NCI-H226 (cell line): ENCODE measurements around the gene MAPKAP1.

Source experiments
- DNase-seq: peaks from one replicate; pipeline ENCODE4 v3.0.0-alpha.2; 2015

MAPKAP1 gene

GRCh38 chr9:125558453-125559092 lies 148.4 kb downstream of the MAPKAP1 start:
- DNase-seq, result peak; percentile 46

DNA sequence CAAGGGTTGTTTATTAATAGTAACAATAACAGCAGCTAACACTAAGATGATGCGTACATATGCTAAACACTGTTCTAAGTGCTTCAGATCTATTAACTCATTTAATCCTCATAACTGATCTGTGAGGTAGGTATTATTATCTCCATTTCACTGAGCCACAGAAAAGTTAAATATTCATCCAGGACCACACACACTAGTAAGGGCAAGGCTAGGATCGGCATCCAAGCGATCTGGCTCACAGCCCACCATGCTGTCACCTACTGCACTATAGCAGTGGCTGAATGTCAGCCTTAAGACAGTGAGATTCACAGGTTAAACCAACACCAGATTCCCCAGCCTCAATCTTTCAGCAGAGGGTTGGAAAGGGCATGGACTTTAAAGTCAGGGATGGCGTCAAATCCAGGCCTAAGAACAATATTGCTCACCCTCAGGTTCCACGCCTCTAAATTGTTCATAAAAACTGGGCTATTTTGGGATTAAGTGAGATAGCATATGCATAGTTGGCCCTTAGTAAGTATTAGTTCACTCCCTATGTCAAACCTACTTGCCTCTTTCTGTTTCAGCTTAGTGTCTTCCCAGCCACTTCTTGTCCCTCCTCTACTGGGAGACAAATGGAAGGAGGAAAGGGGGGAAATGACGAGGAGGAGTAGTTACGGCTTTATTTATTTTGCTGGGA lies 150.8 kb downstream of the MAPKAP1 start:
- DNase-seq, result no peak

DNA sequence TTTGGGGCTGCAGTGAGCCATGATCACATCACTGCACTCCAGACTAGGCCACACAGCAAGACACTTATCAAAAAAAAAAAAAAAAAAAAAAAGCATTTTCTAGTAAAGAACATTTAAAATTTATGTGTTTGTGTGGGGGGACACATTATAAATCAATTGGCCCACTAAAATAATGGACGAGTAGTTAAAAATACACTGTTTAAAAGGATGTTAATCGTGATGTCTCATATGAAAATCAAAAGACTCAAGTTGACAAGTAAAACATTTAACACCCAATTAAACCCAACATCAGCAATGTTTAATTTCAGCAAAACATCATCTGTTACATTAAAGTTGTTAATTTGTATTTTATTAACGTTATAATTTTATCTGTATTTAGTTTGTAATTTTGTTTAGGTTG lies 152.3 kb downstream of the MAPKAP1 start:
- DNase-seq, result no peak

GRCh38 chr9:125551781-125552180 lies 155.2 kb downstream of the MAPKAP1 start:
- peak; percentile 58 for DNase-seq

DNA sequence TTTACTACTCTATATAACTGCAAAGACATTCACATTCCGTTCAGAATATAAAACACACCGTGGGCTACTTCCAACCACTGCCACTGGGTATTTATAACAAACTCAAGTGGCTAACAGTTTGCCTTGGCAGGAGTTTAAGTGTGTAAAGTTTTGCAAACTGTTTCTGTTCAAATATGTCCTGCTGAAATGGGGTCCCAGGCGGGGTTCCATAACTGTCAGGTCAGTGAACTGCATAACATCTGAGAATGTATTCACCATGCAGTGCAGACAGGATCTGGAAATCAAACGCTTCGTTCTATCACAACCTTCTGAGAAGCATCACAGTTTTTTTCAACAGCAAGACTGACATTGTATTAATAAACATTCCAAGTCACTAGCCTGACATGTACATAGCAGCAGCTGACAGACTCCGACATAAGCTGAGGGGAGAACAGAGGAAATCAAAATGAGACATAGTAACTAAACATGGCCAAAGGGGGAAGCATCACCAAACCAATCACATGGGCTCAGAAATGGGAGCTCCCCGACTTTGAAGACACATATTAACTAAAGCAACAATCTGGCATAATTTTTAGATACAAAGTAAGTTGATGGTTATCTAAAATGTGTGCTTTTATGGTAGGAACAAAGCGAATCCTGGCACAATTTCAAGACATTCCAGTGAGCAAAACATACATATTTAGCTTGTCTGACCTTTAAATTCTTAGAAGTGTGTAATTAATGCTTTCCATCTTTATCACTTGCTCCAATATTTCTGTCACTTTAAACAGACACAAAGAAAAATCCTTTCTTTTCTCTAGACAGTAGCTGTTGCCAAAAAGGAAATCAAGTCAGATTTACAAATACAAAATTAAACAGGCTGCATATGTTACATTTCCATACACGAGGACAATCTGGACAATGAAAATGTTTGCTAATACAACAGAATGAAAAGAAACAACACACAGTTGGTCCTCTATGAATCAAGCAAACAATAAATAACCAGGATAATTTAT lies 156.8 kb downstream of the MAPKAP1 start:
- DNase-seq, result no peak

- no peak for DNase-seq
Observed at GRCh38 chr9:125549465-125549871, 157.5 kb downstream of the MAPKAP1 start.

DNA sequence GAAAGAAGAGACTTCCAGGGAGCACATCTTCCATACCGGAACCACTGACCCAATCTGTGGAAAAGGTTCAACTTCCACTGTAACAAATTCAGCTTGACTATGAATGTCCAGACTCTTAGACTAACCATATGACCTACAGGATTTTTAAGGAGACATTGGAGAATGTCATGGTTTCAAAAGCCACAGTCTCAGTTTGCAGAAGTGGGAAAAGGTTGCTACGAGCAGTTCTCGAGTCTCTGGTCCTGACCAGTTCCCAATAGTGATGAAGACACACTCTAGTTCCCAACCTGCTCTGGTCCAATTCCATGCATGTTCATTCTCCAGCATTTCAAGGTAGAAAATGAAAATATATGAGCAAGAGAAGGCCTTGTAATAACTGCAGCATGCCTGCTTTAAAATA lies 158.0 kb downstream of the MAPKAP1 start:
- no peak for DNase-seq

DNA sequence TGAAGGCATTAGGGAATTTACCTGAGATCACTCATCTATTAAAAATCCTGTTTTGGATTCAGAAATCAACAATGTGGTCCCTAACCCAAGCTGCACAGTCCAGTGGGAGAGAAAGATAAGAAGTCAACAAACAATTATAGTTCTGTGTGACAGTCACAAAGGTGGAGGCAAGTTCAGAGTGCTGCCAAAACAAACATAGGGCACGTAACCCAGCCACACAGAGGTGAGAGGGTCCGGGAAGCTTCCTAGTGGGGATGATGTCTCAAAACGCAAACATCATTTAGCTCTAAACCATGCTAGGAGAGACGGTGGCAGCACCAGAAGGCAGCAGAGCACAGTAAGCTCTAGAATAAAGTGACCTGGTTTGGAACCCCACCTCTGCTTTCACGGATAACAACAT lies 158.9 kb downstream of the MAPKAP1 start:
- DNase-seq, result no peak

DNA sequence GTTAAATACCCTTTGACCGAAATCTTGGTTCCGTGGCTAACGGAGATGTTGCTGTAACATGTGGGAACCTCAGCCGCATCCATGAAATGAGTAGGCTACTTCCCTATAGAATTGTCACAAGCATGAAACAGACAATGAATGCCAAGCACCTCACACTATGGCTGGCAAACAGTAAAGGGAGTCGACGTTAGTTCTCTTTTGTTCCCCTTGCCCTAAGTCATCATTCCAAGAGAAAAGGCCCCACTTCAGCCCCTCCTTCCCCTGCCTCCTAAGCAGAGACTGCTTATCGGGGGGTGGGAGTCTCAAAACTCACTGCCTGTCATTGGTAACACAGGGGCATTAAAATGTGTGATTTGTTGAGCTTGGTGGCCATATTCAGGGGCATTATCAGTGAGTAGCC lies 159.6 kb downstream of the MAPKAP1 start:
- DNase-seq, result no peak

- no peak for DNase-seq
Observed at GRCh38 chr9:125545845-125546244, 161.2 kb downstream of the MAPKAP1 start.

GRCh38 chr9:125544988-125545651 lies 161.9 kb downstream of the MAPKAP1 start:
- no peak for DNase-seq

- no peak for DNase-seq
Observed at GRCh38 chr9:125544484-125544883, 162.5 kb downstream of the MAPKAP1 start.

GRCh38 chr9:125541840-125542243 lies 165.2 kb downstream of the MAPKAP1 start:
- DNase-seq, result no peak

GRCh38 chr9:125540497-125540896 lies 166.5 kb downstream of the MAPKAP1 start:
- peak; percentile 23 for DNase-seq

DNA sequence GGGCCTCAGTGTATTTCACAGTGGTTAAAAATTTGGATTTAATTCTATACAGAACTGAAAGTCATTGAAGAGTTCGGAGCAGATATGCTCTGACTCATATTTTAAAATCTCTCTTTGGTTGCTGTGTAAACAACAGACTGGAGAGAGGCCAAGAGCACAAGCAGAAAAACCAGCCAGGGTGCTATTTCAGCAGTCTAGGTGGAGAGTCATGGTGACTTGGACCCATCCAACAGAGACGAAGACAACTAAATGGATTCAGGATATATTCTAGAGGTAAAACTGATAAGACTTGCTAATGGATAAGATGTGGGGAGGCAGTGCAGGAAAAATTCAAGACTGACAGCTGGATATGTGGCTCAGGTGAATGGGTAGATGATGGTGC lies 168.9 kb downstream of the MAPKAP1 start:
- DNase-seq, result peak; percentile 80

DNA sequence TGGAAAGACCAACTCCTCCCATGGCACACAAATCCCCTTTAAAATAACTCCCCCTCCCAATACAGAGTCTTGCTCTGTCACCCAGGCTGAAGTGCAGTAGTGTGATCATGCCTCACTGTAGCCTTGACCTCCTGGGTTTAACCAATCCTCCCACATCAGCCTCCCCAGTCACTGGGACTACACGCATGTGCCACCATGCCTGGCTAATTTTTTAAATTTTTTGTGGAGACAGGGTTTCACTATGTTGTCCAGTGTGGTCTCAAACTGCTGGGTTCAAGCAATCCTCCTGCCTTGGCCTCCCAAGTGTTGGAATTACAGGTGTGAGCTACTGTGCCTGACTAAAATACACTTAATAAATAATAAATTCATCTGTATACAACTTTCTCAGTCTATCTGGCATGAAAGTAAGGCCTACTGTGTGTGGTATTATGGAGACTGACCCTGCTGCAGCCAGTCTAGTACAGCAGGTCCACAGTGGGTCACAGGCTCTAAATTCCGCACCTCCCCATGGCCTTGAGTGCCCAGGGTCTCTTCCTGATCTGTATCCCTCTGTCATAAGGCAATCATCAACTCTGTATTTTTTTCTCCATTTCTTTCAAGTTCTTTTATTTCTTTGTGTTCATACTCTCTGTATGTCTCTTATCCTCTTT lies 169.4 kb downstream of the MAPKAP1 start:
- no peak for DNase-seq

- no peak for DNase-seq
Observed at GRCh38 chr9:125536776-125537175, 170.2 kb downstream of the MAPKAP1 start.

DNA sequence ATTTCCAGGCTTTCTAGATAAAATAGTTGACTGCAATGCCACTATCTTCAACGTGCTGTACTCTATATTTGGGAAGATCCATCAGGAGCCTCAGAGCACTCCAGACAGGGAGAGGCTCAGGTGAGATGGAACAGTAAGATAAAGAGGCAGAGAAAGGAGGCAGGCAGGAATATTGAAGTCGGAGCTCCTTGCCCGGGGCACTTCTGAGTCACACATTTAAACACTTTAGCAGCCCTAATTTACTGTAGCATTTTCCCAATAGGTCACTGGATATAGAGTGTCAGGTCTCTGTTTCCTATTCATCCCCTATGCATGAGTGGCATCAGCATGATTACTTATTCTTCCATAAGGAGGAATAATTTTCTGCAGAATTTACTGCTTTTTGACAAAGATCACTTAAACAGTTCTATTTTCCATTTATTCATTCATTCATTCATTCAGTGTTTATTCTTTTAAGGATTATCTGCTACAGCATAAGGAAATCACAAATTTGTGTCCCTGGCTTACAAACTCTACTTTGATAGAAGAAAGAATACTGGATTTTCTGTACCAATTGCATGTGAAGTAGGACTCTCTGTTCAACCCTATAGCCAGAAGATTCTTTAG lies 170.7 kb downstream of the MAPKAP1 start:
- no peak for DNase-seq

DNA sequence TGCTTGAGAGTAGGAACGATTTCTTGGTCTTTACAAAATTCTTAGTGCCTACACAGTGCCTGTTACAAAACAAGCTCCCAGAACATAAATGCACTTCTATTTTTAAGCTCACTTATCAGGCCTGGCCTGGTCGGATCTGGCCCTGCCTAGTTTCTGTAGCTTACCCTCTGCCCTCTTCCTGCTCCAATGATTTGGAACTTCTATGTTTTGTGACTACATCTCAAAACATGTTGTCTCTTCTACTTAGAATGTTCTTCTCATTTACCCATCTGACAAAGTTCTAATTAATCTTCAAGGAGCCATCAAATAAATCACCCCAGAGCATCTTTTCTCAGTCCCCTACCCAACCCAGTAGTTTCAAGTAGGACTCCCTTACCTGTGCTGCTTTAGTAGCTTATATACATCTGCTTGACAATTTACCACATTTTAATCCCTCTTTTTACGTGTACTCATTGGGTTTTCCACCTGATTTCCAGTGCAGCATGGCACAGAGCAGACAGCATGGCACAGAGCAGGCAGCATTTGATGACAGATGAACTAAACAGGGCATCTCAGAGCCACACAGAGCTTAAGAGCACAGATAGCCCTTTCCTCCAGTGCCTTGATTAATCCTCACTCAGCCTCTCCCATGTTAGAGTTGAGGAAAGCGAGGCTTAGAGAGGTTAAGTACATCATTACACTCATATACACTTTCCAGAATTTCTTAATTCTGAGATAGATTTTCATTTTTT lies 171.9 kb downstream of the MAPKAP1 start:
- DNase-seq, result no peak

GRCh38 chr9:125532812-125533594 lies 174.0 kb downstream of the MAPKAP1 start:
- DNase-seq, result no peak

- no peak for DNase-seq
Observed at GRCh38 chr9:125532412-125532811, 174.6 kb downstream of the MAPKAP1 start.
